Embryonic facial prominence (tissue), 1 donor: ENCODE data around the gene FHL3.

ENCODE experiments used
- DNase-seq: peaks from one replicate; pipeline ENCODE4 v3.0.0-alpha.2; 2016; ENCODE audit errors: extremely low spot score

Gene FHL3, protein sequence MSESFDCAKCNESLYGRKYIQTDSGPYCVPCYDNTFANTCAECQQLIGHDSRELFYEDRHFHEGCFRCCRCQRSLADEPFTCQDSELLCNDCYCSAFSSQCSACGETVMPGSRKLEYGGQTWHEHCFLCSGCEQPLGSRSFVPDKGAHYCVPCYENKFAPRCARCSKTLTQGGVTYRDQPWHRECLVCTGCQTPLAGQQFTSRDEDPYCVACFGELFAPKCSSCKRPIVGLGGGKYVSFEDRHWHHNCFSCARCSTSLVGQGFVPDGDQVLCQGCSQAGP

DNA sequence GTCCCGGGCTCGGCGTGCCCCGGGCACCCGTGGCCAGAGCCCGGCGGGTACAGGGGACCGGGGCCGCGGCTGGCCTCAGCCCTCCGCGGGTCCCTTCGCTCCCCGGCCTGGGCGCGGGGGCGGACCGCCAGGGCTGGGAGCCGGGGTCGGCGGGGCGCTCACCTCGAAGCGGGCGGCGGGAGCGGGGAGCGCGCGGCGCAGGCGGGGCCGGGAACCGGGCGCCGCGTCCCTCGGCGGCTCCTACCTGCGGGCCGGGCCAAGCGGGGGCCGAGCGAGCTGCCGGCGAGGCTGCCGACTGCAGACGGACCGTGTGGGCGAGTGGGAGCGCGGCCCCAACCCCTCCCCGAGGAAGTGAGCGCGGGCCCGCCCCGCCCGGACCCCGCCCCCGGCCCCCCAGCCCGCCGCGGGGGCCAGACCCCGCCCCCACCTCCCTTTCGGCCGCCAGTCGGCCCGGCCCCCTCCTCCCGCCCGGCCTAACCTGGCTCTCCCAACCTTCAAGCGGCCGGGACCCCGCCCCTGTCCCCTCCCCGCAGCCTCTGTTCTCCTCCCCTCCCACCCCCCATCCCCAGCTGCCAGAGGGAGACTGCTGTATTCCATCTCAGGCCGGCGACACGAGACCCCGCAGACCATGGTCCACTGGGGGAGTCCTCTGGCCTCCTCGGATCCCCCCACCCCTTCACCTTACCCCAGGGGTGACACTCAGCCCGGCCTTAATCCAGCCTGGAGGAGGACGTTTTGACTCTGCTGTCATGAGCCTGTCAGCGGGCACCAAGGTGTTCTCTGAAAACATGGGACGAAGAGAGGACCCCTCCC is at the start of gene FHL3:
Gene FHL3, minus strand, starts transcription at position 320 of the 813 bp plus-strand sequence. CDS start 6,102 bp downstream, outside the sequence.
- no peak for DNase-seq

DNA sequence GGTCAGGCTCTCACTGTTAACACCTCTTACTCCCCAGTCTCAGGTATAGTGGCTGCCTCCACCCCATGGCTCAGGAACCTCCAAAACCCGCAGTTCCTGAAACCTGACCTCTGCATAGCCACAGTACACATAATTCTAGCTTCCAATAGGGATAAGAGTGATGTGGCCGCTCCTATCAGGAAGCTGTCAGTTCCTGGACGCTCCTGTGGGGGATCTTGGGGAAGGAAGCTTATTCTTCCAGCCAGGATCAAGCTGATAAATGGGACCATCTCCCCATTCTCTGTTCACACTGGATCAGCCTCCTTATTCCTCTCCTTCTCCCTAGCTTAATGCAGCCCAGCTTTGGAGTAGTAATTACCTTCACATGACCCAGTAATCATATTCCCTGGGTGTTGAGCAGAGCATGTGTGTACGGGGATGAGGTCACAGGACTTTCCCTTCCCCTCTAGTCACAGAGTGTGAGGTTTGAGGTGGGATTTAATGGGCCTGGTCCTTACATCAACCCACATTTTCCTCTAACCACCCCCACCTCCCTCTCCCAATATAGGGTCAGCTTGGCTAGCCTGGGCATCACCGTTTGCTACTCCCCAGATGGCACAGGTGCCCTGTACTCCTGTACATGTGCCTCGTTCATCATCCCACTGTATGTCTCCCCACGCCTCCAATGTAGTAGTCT is 48.2 kb upstream of the FHL3 start:
- DNase-seq = no peak

DNA sequence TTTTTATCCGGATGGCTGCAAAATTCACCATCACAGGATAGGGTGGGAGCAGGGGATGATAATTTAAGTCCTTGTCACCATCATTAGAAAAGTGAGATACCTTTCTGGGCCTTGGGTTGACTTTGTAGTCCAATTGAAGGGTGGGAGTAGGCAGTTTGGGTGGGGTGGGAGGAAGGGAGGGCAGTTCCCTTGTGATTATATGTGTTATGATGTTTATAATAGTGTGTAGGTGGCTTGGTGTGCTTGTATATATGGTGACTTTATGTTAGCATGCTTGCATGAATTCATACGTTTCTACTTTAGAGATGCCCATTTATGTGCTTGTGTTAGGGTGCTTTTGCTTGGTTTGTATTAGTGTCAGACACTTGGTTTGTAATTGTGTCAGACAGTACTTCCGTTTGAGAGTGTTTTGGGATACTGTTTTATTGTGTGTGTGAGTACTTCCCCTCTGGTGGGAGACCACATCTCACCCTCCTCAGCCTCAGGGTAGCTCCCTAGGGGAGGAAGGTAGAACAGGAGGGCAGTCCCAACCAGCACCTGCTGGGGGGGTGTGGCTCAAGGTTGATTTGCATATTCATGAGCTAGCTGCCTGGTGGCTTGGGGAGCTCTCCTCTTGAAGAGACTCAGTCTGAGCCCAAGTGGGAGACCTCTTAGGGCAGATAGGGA is 47.6 kb upstream of the FHL3 start:
- no peak for DNase-seq

DNA sequence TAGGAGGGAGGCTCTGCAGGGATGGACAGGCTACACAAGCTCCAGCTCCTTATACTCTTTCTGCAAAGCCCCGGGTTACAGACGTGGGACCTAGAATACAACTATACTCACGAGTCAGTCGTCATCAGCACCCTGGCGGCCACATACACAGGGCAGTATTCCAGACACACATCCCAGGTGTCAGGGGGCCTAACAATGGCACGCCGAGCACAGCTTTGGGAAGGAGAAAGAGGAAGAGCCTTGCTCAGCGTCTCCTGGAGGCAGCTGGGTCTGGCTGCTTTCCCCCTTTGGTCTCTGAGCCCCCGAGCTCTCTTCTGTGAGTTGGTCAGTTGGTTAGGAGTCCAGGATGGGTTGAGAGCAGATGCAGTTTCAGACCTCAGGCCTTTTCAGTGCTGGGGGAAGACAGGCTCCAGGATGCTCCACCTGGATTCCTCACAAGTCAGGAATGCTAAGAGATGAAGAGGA is 45.8 kb upstream of the FHL3 start:
- DNase-seq = no peak

DNA sequence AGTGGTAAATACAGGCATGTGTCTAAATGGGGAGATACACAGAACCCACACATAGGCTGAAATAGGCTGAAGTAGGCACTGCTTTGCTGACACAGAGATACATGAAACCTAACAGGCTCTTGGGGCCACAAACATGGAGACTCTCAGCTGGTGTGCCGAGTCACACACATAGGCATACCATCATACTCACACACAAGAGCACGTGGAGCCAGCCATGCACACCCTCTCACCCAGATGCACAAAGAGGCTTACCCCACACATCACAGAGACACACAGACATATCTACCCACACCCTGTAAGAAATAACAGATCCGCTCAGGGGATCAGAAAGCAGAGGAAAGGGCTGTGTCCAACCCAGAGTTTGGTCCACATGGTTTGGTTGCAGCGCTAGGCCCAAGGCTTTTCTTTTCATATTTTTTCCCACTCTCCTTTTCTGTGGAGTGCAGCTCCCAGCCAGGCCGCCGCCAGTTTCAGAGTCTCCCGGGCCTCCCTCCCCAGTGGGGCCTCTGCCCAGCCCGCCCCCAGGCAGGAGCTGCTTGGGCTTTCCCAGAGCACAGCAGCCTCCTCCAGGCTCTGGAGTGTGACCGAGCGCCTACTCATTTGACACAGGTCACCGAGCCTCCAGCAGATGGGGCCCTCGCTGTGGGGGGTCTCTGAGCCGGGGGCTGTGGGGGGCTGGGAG is 45.2 kb upstream of the FHL3 start:
- no peak for DNase-seq

DNA sequence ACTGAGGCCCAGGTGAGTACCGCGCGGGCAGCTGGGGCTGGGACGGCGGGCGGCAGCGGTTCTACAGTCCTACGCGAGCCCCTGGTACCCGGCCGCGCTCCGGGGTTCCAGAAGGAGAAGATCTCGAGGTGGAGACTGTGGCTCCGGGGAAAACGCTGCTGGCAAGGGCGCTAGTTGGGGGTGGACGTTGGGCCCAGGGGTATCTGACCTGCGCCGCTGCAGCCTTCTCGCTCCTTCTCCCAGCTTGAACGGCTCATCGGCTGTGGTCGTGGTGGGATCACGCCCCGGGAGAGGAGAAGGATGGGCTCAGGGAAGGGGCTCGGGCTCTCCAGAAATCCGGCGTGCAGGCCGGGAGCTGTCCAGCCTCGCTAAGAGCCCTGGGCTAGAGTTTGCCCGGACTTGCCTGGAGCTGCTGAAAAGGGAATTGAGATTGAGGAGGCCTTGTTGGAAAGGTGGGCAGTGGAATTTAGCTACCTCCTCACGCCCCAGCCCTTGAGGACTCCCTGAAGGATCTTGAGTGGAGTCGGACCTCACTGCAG is 42.4 kb upstream of the FHL3 start:
- no peak for DNase-seq

DNA sequence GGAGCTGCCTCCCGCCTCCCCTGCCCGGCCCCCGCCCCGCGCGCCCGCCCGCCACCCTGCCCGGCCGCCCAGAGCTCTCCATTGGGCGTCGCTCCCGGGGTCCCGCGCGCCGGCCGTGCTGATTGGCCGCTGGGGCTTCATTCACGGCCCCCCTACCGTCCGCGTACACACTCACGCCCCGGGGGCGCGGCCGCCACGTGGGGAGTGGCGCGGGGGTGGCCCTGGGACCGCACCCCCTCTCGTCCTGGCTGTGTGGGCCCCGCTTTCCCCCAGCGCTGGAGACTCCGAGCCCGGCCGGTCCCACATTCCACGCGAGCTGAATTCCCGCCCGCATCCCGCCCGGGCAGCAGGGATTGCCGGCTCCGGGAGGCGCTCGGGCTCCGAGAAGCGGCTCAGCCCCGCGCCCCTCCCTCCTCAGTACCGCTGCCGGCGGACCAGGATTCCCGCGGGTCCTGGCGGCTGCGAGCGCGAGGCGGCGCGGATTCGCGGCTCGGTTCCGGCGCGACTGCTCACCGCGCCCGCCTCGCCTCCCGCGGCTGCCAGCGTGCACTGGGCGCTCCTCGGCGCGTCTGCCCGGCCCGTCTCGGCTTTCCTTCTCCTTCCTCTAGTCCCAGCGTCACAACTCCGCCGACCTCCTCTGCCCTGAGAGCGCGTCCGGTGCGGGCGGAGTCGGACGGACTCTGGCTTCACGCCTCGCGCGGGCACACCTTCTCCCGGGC is 41.7 kb upstream of the FHL3 start:
- peak; percentile 44 for DNase-seq

DNA sequence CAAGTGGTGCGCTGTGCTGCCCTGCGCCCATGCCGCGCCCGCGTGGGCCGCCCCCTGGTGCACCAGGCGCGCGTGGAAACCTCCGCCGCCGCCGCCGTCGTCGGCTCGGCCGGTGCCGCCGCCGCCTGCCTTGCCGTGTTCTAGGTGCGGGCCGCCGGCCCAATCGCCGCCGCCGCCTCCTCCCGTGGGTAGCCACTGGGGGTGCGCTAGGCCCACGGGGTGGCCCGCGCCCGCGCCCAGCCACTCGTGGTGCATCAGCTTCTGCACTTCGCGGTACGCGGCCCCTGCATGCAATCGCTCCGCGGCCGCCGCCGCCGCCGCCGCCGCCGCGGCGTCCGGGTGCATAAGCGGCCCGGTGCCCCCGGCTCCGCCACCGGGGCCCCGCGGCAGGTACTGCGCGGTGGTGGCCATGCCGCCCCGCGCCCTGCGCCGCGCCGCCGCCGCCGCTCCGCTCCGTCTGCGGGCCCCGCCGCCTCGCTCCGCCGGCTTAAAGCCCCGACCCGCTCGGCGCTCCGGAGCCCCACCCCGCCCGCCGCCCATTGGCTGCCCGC is 41.1 kb upstream of the FHL3 start, which contains the start of gene POU3F1:
Gene POU3F1, minus strand, starts transcription at position 461 of the 551 bp plus-strand sequence. Its CDS starts 50 bp downstream, at position 411.
- DNase-seq = no peak

DNA sequence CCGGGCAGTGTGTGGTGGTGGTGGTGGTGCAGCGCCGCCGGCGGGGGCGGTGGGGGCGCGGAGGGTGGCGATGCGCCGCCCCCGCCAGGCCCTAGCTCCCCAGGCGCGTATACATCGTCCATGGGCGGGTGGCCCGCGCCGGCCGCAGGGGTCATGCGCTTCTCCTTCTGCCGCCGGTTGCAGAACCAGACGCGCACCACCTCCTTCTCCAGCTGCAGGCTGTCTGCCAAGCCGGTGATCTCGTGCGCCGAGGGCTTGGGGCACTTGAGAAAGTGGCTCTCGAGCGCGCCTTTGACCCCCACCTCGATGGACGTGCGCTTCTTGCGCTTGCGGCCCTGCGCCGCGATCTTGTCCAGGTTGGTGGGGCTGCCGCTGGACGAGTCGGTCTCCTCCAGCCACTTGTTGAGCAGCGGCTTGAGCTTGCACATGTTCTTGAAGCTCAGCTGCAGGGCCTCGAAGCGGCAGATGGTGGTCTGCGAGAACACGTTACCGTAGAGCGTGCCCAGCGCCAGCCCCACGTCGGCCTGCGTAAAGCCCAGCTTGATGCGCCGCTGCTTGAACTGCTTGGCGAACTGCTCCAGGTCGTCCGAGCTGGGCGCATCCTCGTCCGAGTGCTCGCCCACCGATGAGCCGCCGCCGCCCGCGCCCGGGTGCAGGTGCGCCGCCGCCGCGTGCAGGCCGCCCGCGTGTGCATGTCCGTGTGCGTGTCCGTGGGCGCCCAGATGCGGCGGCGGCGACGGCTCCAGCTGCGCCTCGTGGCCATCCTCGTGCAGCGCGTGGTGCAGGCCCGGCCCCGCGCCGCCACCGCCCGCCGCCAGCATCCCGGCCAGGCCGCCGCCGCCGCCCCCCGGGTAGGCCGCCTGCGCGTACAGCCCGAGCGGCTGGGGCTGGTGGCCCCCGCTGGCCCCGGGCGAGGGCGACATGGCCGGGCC is 40.4 kb upstream of the FHL3 start:
- no peak for DNase-seq

DNA sequence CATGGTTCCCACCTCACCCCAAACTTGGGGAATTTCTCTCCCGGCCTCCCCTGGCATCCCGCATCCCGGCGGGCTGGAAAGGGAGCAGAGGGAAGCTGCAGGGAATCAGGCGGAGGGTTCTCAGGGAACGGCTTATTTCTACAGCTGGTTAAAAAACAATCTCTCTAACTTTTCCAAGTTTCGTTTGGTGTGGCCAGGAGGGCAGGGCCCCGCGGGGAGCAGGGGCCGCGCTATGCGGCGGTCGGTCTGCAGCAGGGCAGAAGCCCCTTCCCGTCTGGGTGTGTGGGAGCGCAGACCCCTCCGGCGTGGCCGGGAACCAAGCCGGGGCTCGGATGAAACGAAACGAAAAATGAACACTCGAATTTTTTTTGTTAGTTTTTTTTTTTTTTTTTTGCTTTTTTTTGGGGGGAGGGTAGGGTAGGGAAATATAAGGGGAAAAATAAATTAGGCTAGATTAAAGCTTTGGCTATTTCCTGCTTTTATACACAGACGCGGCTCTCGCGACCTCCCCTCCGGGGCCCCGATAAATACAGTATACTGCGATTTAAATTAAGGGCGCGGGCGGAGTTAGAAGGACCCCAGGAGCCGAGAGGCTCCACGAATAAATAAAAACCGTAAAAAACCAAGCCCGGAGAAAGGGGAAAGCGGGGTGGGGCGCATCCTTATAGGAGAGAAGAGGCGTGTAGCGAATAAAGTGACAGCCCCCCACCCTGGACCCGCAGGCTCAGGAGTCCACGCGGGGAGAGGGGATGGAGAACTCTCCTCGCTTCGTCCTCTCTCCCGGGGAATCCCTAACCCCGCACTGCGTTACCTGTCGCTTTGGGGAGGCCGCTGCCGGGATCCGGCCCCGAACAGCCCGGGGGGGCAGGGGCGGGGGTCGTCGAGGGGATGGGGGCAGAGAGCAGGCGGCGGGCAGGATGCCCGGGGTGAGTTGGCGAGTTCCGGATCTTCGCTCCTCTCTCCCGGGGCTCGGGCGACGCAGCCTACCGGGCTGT is 39.2 kb upstream of the FHL3 start:
- DNase-seq = no peak

DNA sequence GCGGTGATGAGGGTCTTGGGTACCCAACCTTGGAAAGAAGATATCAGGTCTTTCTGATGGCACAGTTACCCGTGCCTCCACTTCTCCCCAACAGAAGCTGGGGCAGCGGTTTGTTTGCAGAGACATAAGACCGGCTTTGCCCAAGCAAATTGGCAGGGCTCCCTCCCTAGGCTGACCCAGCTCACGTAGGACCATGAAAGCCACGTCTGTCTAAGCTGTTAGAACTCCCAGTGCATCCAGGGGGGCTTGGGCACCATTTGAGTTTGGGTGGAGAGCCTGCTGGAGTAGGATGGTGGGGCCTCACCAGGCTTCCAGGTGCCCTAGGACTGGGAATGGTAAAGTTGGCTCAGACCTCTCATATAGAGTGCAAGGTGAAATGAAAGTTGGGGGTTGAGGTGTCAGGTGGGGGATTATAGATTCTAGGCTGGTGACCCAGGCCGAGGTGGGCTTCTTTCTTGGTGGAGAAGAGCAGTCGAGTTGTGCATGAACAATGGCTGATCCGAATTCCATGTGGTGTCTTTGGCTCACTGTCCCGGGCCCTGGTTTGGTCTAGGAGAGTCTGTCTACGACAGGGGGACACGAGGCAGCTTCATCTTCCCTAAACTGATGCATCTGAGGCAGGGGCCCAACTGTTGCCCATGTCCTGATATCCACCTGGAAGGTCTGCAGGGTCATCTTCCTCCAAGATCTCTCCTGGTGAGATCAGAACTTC is 37.9 kb upstream of the FHL3 start:
- no peak for DNase-seq

DNA sequence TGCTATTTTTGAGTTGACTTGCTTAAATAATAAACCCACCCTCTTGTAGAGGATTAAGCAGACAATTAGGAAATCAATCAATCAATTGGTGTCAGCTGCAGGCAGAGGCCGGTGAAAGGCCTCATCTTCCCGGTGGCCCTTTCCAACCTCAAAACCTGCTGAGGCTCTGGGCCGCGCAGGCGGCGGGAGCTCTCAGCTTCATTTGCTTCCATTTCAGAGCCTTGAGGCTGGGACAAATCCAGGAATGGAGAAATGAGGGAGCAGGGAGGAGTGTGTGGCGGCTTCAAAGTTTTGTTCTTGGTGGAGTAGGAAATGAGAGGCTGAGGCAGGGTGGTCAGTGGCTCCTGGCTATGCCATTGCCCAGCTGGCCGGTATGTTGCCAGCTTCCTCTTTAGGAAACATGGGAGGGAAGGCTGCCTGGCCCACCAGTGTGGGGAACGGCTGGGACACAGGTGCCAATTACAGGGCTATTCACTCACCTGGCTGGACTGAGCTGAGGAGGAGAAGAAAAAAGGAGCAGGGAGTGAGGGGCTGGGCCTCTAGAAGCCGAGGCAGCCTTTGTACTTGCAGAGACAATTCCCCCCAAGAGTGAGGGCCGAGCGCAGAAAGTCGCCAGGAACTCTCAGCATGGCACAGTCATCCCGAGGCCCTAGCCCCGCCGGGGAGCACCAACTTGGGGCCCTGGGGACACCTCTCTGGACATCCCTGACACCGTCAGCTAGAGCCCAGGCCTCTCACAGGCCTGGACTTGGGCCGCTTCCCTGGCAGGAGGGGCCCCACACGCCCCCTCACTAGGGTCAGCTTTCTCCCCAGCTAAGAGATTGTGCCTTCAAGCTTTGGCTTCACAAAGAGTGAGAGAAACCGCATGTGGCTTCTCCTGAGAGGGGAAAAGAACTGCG is 36.9 kb upstream of the FHL3 start:
- no peak for DNase-seq

DNA sequence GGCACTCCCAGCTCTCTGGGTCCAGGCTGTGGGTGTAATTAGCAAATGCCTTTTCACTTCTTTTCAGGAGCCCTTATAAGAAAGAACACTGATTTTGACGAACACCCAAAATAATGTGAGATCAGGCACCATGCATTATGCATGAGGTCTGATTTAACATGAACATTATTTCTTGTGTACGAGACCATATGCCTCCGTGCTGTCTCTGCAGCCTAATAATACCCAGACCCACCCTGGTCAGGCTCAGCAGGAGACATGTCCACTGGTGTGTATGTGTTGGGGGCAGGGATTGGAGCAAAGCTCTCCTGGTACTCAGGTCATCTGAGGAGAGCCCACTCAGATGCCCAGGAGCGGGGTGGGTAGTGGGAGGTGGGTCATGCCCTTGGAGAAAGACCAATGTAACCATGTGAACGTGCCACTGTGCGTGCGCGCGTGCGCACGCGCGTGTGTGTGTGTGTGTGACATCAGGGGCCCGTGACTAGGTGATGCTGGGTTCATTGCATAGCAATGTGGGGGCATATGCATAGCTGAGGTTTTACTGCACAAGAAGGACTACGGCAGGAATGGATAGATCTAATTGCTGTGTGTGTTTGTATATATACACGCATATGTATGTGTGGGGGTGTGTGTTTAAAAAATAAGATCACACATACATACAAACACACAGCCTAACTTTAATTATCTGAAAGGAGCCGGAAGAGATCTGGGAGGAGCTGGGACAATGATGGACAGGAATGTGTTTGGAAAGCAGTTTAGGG is 34.2 kb upstream of the FHL3 start:
- DNase-seq = no peak

DNA sequence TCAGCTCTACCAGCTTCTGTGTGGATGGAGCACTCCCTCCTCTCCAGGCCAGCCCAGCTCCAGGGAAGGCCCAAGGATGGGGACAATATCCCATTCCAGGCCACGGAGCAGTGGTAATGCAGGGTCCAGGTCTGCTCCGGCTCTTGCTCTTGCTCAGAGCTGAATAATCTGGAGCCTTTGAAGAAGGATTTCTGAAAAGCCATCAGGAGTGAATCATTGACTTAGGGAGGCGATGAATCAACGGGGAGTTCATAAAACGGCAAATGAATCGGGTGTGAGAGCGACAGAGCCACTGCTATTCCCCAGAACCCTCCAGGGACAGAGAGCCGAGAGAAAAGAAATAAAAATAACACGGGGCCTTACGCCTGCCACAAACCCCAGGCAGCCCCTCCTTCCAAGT is 33.5 kb upstream of the FHL3 start:
- no peak for DNase-seq

DNA sequence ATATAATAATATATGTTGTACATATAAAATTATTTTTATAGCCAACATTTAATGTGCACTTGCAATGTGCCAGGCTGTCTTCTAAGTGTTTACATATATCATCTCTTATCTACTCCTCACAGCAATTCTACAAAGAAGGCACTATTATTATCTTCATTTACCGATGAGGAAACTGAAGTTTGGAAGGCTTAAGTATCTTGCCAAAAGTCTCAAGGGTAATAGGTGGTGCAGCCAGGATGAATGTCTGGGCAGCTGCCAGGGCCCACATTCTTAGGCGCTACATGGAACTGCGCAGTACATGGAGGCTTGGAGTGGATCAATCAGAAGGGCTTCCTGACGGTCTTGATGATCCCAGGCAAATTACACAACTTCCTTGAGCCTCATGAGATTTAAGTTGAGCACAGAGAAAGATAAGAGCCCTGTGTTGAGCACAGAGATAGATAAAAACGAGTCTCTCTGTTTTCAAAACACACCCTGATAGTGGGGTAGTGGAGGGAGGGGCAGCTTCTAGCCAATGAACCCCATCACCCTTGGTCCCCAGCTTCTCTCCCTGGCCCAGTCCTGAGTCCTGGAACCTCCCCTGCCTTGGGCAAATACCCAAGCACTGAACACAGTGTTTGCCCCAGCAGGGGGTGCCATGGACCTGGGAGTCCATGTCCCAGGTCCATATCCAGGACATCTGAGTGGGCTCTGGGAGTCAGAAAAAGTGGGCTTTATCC is 32.1 kb upstream of the FHL3 start:
- DNase-seq = no peak
